Peyer's patch (tissue), 4 donors: Measurements from ENCODE around the gene AQP3.

ENCODE experiments used
- CTCF ChIP-seq, 6 experiments: fragments of 450-650 bp in 4 of 6; fragments of 200-600 bp in 2 of 6; sonication (generic) in 1 of 6; IDR thresholded peaks; one replicate each; pipeline ENCODE4 v1.5.1; 2017 to 2019; ENCODE audit warnings: antibody characterized with exemption in 6 of 6, mild to moderate bottlenecking in 3 of 6, moderate library complexity in 1 of 6
- POLR2A ChIP-seq, 2 donors: fragments of 450-650 bp; IDR thresholded peaks; one replicate each; pipeline ENCODE4 v1.5.1; 2017; ENCODE audit warnings: antibody characterized with exemption in 2 of 2, mild to moderate bottlenecking in 2 of 2, moderate library complexity in 2 of 2

- TF ChIP-seq CTCF (IDR thresholded peaks at IDR 0.05) (no peak), POLR2A (IDR thresholded peaks at IDR 0.05) (no peak)
Measured at GRCh38 chr9:33468215-33468730, 20.9 kb upstream of the AQP3 start.
